Activated naive CD4-positive, alpha-beta T cell treated with anti-CD3 and anti-CD28 coated beads, Interleukin-2, amount 50 U/mL, for 16 hours (primary cell): Measurements from ENCODE around the gene PELI3.
"Not testable (repeated sequence)": the region's sequence is repeated elsewhere in the genome, so short reads cannot be mapped to it uniquely, and the experiment has no call there.

Experiments used
- DNase-seq: peaks from one replicate; pipeline ENCODE4 v3.0.0-alpha.2; 2020

Gene PELI3

DNA sequence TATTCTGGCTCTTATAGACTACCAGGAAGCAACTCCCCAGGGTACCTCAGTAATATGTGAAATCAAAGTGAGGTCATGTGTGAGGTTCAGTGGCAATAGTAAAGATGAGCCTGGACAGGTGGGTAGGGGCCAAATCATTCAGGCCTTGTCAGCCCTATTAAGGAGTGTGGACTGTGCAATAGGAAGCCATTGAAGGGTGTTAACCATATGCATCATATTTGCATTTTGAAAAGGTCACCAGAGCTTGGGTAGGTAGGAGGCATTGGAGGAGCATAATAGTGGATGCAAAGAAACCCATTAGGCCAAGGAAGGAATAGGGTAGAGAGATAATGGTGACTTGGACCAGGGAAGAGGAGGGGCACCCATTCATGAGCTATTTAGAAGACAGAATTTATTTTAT is 19.7 kb upstream of the PELI3 start:
- DNase-seq, result no peak

GRCh38 chr11:66448523-66448922 is 18.2 kb upstream of the PELI3 start:
- DNase-seq, result no peak

- DNase-seq, result no peak
Observed at GRCh38 chr11:66450560-66450959, 16.1 kb upstream of the PELI3 start.

GRCh38 chr11:66451663-66452062 is 15.0 kb upstream of the PELI3 start:
- DNase-seq, result no peak

- no peak for DNase-seq
Observed at GRCh38 chr11:66454247-66454646, 12.5 kb upstream of the PELI3 start.

GRCh38 chr11:66454828-66455227 is 11.9 kb upstream of the PELI3 start:
- DNase-seq, result no peak

GRCh38 chr11:66457826-66458225 is 8.9 kb upstream of the PELI3 start:
- no peak for DNase-seq

DNA sequence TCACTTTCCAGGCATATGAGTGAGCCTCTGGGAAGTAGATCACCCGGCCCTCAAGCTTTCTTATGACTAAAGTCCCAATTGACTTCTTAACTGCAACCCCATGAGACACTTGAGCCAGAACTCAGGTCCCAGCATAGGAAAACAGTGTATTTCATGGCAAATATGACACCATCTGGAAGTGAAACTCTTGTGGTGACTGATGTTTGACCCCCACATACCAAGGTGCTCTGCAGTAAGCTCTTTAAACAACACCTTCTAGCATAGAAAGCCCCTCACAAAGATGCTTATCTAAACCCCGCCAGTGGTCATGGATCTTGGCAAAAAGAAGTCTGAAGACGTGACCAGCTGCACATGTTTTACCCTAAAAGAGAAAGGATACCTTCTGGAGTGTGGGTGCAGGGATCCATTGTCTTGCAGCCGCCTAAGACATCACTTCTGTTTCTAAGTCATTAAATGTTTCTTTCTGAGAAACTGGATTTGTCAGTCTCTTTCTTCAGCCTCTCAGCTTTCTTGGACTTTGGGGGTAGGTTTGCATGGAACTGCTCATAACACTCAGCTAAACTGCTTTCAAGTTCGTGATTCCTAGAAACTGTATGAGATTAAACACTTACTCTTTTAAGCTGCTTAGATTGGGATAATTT is 7.4 kb upstream of the PELI3 start:
- no peak for DNase-seq

DNA sequence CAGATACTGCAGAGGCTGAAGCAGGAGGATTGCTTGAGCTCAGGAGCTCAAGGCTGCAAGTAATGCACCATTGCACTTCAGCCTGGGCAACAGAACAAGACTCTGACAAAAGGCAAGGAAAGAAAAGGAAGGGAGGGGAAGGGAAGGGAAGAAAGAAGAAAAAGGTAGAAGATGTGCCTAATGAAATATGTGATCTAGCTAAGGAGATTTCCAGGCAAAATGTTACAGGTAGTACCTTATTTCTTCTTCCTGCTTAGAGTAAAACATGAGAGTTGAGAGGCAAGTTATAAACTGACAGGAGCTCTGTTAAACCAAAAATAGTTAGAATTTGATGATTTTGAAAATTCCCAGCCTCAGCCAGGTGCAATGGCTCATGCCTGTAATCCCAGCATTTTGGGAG is 4.7 kb upstream of the PELI3 start:
- DNase-seq, result no peak

DNA sequence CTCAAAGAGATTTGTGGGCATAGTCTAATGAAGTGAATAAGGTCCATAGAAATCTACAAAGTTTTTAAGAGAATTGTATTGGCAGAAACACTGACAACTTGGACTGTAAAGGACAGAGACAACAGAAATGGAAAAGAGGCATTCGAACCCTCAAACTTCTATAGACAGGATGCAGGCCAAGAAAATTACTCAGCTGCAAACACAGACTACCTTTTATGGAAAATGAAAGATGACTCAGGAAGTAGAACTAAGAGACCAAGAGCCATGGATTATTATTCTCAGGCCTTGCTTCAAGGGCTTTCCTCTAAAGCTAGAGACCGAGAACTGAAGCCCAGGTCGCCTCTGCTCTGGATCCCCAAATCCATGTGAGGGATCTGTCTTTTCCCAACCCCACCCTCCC is 3.8 kb upstream of the PELI3 start:
- no peak for DNase-seq

DNA sequence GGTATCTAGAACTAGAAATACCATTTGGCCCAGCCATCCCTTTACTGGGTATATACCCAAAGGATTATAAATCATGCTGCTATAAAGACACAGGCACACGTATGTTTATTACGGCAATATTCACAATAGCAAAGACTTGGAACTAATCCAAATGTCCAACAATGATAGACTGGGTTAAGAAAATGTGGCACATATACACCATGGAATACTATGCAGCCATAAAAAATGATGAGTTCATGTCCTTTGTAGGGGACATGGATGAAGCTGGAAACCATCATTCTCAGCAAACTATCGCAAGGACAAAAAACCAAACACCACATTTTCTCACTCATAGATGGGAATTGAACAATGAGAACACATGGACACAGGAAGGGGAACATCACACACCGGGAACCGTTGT is 2.6 kb upstream of the PELI3 start:
- DNase-seq, result not testable (repeated sequence)

DNA sequence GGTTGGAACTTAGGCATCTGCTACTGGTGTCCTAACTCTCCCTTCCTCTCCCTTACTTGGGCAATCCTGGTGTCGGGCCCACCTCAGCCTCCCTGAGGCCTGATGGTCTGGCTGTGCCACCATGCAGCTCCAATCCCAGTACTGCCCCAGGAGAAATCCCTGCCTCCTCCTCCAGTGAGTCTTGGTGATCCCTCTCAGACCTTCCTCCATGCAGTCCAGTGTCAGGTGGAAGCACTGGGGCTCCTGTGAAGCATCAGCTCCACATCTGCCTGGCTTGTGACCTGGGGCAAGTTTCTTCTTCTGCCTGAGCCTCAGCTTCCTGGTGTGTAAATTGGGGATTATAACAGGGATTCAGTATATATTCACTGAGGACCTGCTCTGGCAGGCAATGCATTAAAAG is 1.8 kb upstream of the PELI3 start:
- DNase-seq, result no peak

DNA sequence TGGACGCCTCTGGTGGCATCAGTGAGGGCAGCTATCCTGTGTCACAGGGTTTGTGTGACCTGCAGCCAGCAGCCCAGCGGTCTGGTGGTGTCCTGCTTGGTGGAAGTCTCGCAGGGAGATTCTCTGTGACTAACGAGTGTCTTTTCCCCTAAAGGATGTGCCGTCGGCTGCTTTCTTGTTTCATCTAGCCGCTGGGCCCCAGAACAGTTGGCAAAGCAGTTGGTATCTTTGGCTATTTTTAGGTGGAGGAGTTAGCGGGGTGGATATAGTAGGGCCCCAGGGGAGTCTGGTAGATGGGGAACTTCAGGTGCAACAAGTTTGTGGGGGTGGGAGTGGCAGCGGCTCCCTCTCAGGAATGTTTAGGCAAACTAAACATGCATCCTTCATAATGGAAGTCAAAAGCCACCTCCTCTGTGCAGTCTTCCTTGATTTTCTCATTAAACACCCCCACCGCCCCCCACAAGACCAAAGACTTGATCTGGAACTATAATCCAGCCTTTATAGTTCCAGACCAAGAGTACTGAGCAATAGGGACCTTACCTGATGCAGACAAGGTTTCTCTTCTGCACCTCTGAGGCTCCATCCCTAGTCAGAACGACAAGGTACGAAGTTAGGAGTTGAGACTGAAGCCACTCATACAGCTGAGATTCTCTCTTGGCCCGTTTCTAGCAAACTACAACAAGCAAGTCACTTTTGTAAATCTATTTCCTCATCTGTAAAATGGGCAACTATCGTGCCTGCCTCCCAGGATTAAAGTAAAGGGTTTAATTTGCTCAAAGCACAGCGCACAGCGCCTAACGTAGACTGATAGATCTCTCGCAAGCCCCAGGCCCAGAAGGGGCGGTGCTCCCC is 1.1 kb upstream of the PELI3 start:
- DNase-seq, result no peak

DNA sequence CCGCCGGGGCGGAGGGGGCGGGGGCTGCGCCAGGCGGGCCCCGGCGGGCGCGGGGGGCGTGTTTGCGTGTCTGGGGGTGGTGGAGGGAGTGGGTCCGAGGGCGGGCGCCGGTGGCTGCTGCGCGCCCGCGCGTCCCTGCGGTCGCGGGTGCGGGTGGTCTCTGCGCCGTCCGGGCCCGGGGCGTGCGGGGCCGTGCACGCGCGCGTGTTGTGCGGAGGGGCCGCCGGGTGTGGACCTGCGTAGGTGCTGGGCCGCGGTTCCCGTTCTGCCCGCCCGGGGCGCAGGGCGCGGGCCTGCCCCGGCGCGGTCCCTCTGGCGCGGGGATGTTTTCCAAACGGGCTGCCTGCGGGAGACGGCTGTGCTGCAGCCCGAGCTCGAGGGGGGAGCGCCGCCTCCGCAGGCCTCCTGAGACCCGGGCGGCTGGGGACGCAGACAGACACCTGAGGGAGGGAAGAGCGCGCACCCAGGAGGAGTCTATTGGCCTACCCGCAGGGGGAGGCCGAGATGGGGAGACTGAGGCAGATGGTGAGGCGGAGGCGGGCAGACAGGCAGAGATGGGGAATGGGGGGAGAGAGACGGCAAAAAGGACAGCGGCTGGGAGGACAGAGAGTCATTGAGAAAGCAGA is 442 bp downstream of the PELI3 start:
- DNase-seq, result no peak

DNA sequence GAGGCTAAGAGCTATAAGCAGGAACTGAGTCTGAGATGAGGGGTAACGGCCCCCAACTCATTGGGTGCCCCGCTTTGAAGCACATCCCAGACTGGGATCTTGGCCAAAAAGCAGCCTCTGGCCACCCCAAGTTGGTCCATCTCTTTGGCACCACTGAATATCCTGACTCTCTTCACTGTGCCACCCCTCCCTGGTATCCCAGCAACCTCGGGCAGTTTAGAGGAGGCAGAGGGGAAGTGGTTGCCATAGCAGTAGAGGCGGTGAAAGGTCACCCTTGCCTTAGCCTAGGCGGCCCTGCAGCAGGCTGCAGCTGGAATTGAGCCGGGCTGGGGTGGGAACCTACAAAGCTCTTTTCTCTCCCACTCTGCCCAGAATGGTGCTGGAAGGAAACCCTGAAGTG is 1.1 kb downstream of the PELI3 start:
- no peak for DNase-seq

DNA sequence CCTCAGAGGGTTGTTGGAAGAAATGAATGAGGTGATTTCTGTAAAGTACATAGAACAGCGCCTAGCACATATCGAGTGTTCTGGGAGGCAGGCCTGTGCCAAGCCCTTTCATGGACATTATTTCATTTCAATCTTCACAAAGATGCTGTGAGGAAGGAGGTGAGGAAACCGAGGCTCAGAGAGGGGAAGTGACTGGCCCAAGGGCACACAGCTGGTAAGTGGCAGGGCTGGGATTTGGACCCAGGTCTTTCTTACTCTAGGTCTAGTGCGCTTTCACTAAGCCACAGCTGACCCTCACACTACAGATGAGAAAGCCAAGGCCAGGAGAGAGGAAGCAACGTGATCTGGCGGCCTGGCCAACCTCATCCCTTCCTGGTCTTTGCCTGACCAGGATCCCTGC is 2.0 kb downstream of the PELI3 start:
- DNase-seq, result no peak

- DNase-seq, result no peak
Observed at GRCh38 chr11:66469441-66469840, 2.7 kb downstream of the PELI3 start.

DNA sequence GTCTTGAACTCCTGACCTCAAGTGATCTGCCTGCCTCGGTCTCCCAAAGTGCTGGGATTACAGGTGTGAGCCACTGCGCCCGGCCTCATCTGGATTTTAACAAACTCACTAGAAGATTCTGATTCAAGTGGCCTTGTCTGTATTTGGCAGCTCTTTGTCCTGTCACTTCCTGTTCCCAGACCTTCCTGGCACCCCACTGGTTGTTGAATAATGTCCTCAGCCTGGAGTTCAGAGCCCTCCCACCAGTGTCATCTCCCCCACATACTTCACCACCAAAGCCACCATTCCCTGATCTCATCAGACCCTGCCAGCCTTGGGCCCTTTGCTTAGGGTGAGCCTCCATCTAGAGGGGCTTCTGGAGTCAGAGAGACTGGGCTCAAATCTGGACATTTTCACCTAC is 3.3 kb downstream of the PELI3 start:
- DNase-seq, result no peak

- DNase-seq, result no peak
Observed at GRCh38 chr11:66471142-66471541, 4.4 kb downstream of the PELI3 start.

DNA sequence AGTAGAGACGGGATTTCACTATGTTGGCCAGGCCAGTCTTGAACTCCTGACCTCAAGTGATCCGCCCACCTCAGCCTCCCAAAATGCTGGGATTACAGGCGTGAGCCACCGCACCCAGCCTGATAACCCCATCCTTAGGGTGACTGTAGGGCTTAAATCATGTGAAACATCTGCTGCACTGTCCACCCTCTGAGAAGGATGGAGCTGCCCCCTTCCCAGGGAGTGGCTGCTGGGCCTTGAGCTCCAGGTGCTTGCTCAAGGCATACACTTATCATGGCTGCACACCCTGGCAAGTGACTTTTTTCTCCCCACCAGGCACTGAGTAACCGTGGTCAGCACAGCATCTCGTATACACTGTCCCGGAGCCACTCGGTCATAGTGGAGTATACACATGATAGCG is 5.3 kb downstream of the PELI3 start:
- DNase-seq, result no peak

- no peak for DNase-seq
Observed at GRCh38 chr11:66473167-66473566, 6.5 kb downstream of the PELI3 start.

GRCh38 chr11:66473608-66474515 is 7.2 kb downstream of the PELI3 start:
- no peak for DNase-seq
